ENCODE results near the gene RDH11.

GRCh38 chr14:67673451-67673850, 22.1 kb downstream of the RDH11 start:
- TF ChIP-seq CTCF (conservative IDR thresholded peaks at IDR 0.05; ENCODE audit: low read length): no peak
- TF ChIP-seq EZH2phosphoT487 (IDR thresholded peaks at IDR 0.05; ENCODE audit: borderline replicate concordance, low read depth, low read length): no peak

All from OCI-LY7 (cell line).